ENCODE results near the gene ZNF804A. TPM values are rescaled to one million over a fixed set of nuclear protein-coding genes. Genes with fewer than 3 reads are reported as not detected.

The ZNF804A gene
- polyA plus RNA-seq, 3 donors: 0.83 to 3.7 (median 1.8) TPM

GRCh38 chr2:184679219-184680018, 81.1 kb downstream of the ZNF804A start:
- no peaks in the 10 kb centered on the region for H3K36me3 ChIP-seq (replicated peaks in 1 of 2; ENCODE audit: control insufficient read depth in 1 of 2, insufficient read depth in 2 of 2, low read length in 2 of 2)
- H2AFZ ChIP-seq (ENCODE audit: insufficient read depth, low read depth, low read length, poor library complexity, severe bottlenecking): no peak overlapping the region
- no peak overlapping the region for H3K27ac ChIP-seq (ENCODE audit: low read depth in 1 of 2, low read length in 2 of 2)
- no peaks in the 10 kb centered on the region for H4K20me1 ChIP-seq (ENCODE audit: insufficient read depth, low read length)
- no peaks in the 10 kb centered on the region for H3K79me2 ChIP-seq (ENCODE audit: insufficient read depth, low read length)
- no peak overlapping the region for H3K4me3 ChIP-seq (replicated peaks in 1 of 3; ENCODE audit: low read depth in 2 of 3, low read length in 3 of 3)
- no peaks in the 10 kb centered on the region for H3K27me3 ChIP-seq (ENCODE audit: control insufficient read depth in 2 of 2, insufficient read depth in 2 of 2, low read length in 2 of 2)
- H3K27ac Mint-ChIP-seq: peak overlapping the region in 1 of 7 donors; percentile 40
- H3K4me2 ChIP-seq (replicated peaks; ENCODE audit: extremely low read depth, low read length, poor library complexity, severe bottlenecking): no peak overlapping the region
- DNase-seq: no peak
- H3K9me3 ChIP-seq (replicated peaks in 1 of 2; ENCODE audit: control insufficient read depth in 1 of 2, insufficient read depth in 1 of 2, low read length in 2 of 2): peaks cover 5 to 21% of the 10 kb centered on the region in 2 donors
- peaks cover 0 to 2% (median 0%) of the 10 kb centered on the region in 3 donors for H3K27me3 Mint-ChIP-seq (ENCODE audit: low read depth in 3 of 3)
- H3K4me3 Mint-ChIP-seq: no peak overlapping the region
- no peaks in the 10 kb centered on the region for H3K4me1 Mint-ChIP-seq
- no peaks in the 10 kb centered on the region for H3K4me1 ChIP-seq (ENCODE audit: control insufficient read depth in 1 of 2, insufficient read depth in 2 of 2, low read length in 2 of 2)
- no peak overlapping the region for H3K9ac ChIP-seq (ENCODE audit: insufficient read depth, low read length, poor library complexity, severe bottlenecking)
- TF ChIP-seq CTCF (IDR thresholded peaks at IDR 0.05): no peak
- peaks cover 5 to 18% (median 8%) of the 10 kb centered on the region in 7 donors for H3K9me3 Mint-ChIP-seq
- no peaks in the 10 kb centered on the region for H3K36me3 Mint-ChIP-seq
- WGBS (ENCODE audit: insufficient coverage): 100% methylated on average over 4 of the region's 7 CpGs
- intact Hi-C loops (cut with micrococcal nuclease): no loop called here

GRCh38 chr2:184680825-184681224, 82.5 kb downstream of the ZNF804A start:
- H3K9me3 Mint-ChIP-seq: peaks cover 5 to 25% (median 8%) of the 10 kb centered on the region in 7 donors
- Histone ChIP-seq H3K79me2 (ENCODE audit: insufficient read depth, low read length) (no peaks in the 10 kb centered on the region), H3K27ac (ENCODE audit: low read depth in 1 of 2, low read length in 2 of 2) (no peak overlapping the region), H3K36me3 (replicated peaks in 1 of 2; ENCODE audit: control insufficient read depth in 1 of 2, insufficient read depth in 2 of 2, low read length in 2 of 2) (no peaks in the 10 kb centered on the region), H3K4me2 (replicated peaks; ENCODE audit: extremely low read depth, low read length, poor library complexity, severe bottlenecking) (no peak overlapping the region), H3K9me3 (replicated peaks in 1 of 2; ENCODE audit: control insufficient read depth in 1 of 2, insufficient read depth in 1 of 2, low read length in 2 of 2) (peaks cover 5 to 21% of the 10 kb centered on the region in 2 donors), H3K4me1 (ENCODE audit: control insufficient read depth in 1 of 2, insufficient read depth in 2 of 2, low read length in 2 of 2) (no peaks in the 10 kb centered on the region), H3K9ac (ENCODE audit: insufficient read depth, low read length, poor library complexity, severe bottlenecking) (no peak overlapping the region), H3K4me3 (replicated peaks in 1 of 3; ENCODE audit: low read depth in 2 of 3, low read length in 3 of 3) (no peak overlapping the region), H2AFZ (ENCODE audit: insufficient read depth, low read depth, low read length, poor library complexity, severe bottlenecking) (no peak overlapping the region), H3K27me3 (ENCODE audit: control insufficient read depth in 2 of 2, insufficient read depth in 2 of 2, low read length in 2 of 2) (no peaks in the 10 kb centered on the region), H4K20me1 (ENCODE audit: insufficient read depth, low read length) (no peaks in the 10 kb centered on the region)
- no peak overlapping the region for H3K4me3 Mint-ChIP-seq
- H3K27ac Mint-ChIP-seq: peak overlapping the region in 1 of 7 donors; percentile 25
- 100% methylated on average over 2 of the region's 2 CpGs for WGBS (ENCODE audit: insufficient coverage)
- H3K4me1 Mint-ChIP-seq: no peaks in the 10 kb centered on the region
- H3K36me3 Mint-ChIP-seq: no peaks in the 10 kb centered on the region
- TF ChIP-seq CTCF (IDR thresholded peaks at IDR 0.05): no peak
- DNase-seq: no peak
- intact Hi-C loops (cut with micrococcal nuclease): no loop called here
- H3K27me3 Mint-ChIP-seq (ENCODE audit: low read depth in 3 of 3): peaks cover 0 to 5% (median 0%) of the 10 kb centered on the region in 3 donors

Data from CD14-positive monocyte (primary cell).